Breast epithelium (tissue), 4 donors: Measurements from ENCODE around the gene PCDHA11. TPM values are rescaled to one million over a fixed set of nuclear protein-coding genes. Genes with fewer than 3 reads are reported as not detected.
"Not testable (repeated sequence)": the region's sequence is repeated elsewhere in the genome, so short reads cannot be mapped to it uniquely, and the experiment has no call there.

Experiments
- DNase-seq, 2 donors: peaks; one replicate each; pipeline ENCODE4 v3.0.0-alpha.2; 2019; ENCODE audit warnings: low spot score in 2 of 2
- H3K27ac ChIP-seq, 2 donors: fragments of 200-600 bp; sonication (generic) in 1 of 2; one replicate each; pipeline ENCODE4 v1.5.1; 2016 to 2019; ENCODE audit warnings: mild to moderate bottlenecking in 1 of 2
- H3K27me3 ChIP-seq, 2 donors: fragments of 200-600 bp; sonication (generic) in 1 of 2; one replicate each; pipeline versions ENCODE4 v1.5.1 to v1.6.0; 2017 to 2019; ENCODE audit warnings: control low read depth in 1 of 2, mild to moderate bottlenecking in 1 of 2
- H3K36me3 ChIP-seq: fragments of 200-600 bp; one replicate; pipeline ENCODE4 v1.5.1; 2019
- H3K4me1 ChIP-seq, 2 donors: fragments of 200-600 bp; sonication (generic); one replicate each; pipeline ENCODE4 v1.5.1; 2016 to 2019; ENCODE audit warnings: control low read depth in 1 of 2
- H3K4me3 ChIP-seq, 3 donors: fragments of 200-600 bp; sonication (generic); 1 replicate in 2 of 3; 2 replicates in 1 of 3; pipeline ENCODE4 v1.5.1; 2016 to 2019; ENCODE audit warnings: mild to moderate bottlenecking in 3 of 3, moderate library complexity in 2 of 3
- H3K9me3 ChIP-seq, 2 donors: fragments of 200-600 bp; sonication (generic) in 1 of 2; one replicate each; pipeline ENCODE4 v1.5.1; 2016 to 2019; ENCODE audit warnings: control low read depth in 1 of 2
- CTCF ChIP-seq, 3 donors: fragments of 450-650 bp; IDR thresholded peaks; one replicate each; pipeline ENCODE4 v1.5.1; 2016 to 2017; ENCODE audit warnings: antibody characterized with exemption in 3 of 3, mild to moderate bottlenecking in 3 of 3, moderate library complexity in 3 of 3
- POLR2A ChIP-seq: fragments of 450-650 bp; IDR thresholded peaks from one replicate; pipeline ENCODE4 v1.6.1; 2016; ENCODE audit warnings: antibody characterized with exemption, mild to moderate bottlenecking, moderate library complexity
- POLR2AphosphoS5 ChIP-seq, 3 donors: sonication (generic); formaldehyde crosslinking; IDR thresholded peaks; one replicate each; pipeline ENCODE4 v1.6.1; 2017; ENCODE audit warnings: antibody characterized with exemption in 3 of 3
- intact Hi-C: fragments of 100-400 bp; cut with DNase I; formaldehyde crosslinking; loops from one replicate; pipeline ENCODE4 v1.15.1; 2023; ENCODE audit warnings: low total_unique reads
- total RNA-seq, 3 donors: library from RNA; depleted of rRNA; stranded (reverse); fragments of >200 nt; gene quantifications; one replicate each; pipeline ENCODE4 v1.1.0, GENCODE V29; 2016

The PCDHA11 gene
- total RNA-seq, 3 donors from 2014 or later = 0.48 to 4.3 (median 3.4) TPM

- H3K27ac ChIP-seq = no peak overlapping the region
- intact Hi-C loops = no loop called here
- TF ChIP-seq POLR2AphosphoS5 (IDR thresholded peaks at IDR 0.05) = no peak
- TF ChIP-seq CTCF (IDR thresholded peaks at IDR 0.05) = no peak
- TF ChIP-seq POLR2A = no peak
- no peaks in the 10 kb centered on the region for H3K36me3 ChIP-seq
- no peaks in the 10 kb centered on the region for H3K27me3 ChIP-seq
- H3K4me3 ChIP-seq = no peak overlapping the region
- peaks cover 27 to 53% of the 10 kb centered on the region in 2 donors for H3K9me3 ChIP-seq
- no peaks in the 10 kb centered on the region for H3K4me1 ChIP-seq
- no peak for DNase-seq
Measured at GRCh38 chr5:140823475-140823874, 45.3 kb upstream of the PCDHA11 start.

- Histone ChIP-seq H3K4me1 (no peaks in the 10 kb centered on the region), H3K27me3 (no peaks in the 10 kb centered on the region)
Measured at GRCh38 chr5:140827704-140828361, 40.9 kb upstream of the PCDHA11 start, which contains the start of gene PCDHA6. PCDHA6 (plus strand) TSS chr5:140827960; CDS start chr5:140828092, 132 bp downstream.

GRCh38 chr5:140828362-140828737 lies 40.4 kb upstream of the PCDHA11 start:
- TF ChIP-seq CTCF (IDR thresholded peaks at IDR 0.05) (no peak), POLR2AphosphoS5 (IDR thresholded peaks at IDR 0.05) (no peak), POLR2A (no peak)
- no peaks in the 10 kb centered on the region for H3K4me1 ChIP-seq
- no peaks in the 10 kb centered on the region for H3K27me3 ChIP-seq
- H3K4me3 ChIP-seq = peak overlapping the region in 2 of 3 donors; percentile 41 to 62
- intact Hi-C loops = no loop called here
- H3K9me3 ChIP-seq = peaks cover 30 to 65% of the 10 kb centered on the region in 2 donors
- no peak for DNase-seq
- H3K36me3 ChIP-seq = no peaks in the 10 kb centered on the region
- peak overlapping the region in 1 of 2 donors; percentile 25 for H3K27ac ChIP-seq

More at GRCh38 chr5:140827704-140828361, 40.9 kb upstream of the PCDHA11 start, which contains the start of gene PCDHA6:
- no peak for TF ChIP-seq POLR2AphosphoS5 (IDR thresholded peaks at IDR 0.05)
- TF ChIP-seq POLR2A = no peak
- TF ChIP-seq CTCF (IDR thresholded peaks at IDR 0.05) = no peak
- H3K9me3 ChIP-seq = peaks cover 35 to 66% of the 10 kb centered on the region in 2 donors
- H3K27ac ChIP-seq = peak within 1 kb of the TSS in 1 of 2 donors; percentile 25
- DNase-seq = no peak
- intact Hi-C loops = no loop called here
- no peaks in the 10 kb centered on the region for H3K36me3 ChIP-seq
- peak within 1 kb of the TSS in 2 of 3 donors; percentile 41 to 62 for H3K4me3 ChIP-seq

GRCh38 chr5:140829511-140830501 lies 39.0 kb upstream of the PCDHA11 start:
- H3K9me3 ChIP-seq = peaks cover 33 to 74% of the 10 kb centered on the region in 2 donors
- H3K4me1 ChIP-seq, H3K4me3 ChIP-seq, H3K27me3 ChIP-seq, H3K27ac ChIP-seq, DNase-seq, H3K36me3 ChIP-seq, intact Hi-C loops: not testable (repeated sequence)

GRCh38 chr5:140833993-140834392 lies 34.8 kb upstream of the PCDHA11 start, which contains the start of gene PCDHA7:
PCDHA7 (plus strand) TSS chr5:140834269; CDS start chr5:140834384, 115 bp downstream.
- H3K4me3 ChIP-seq = peak within 1 kb of the TSS in 1 of 3 donors; percentile 10
- intact Hi-C loops = no loop called here
- no peaks in the 10 kb centered on the region for H3K27me3 ChIP-seq
- DNase-seq = no peak
- peaks cover 41 to 62% of the 10 kb centered on the region in 2 donors for H3K9me3 ChIP-seq
- TF ChIP-seq POLR2A (no peak), CTCF (IDR thresholded peaks at IDR 0.05) (no peak), POLR2AphosphoS5 (IDR thresholded peaks at IDR 0.05) (no peak)
- H3K27ac ChIP-seq = no peak within 1 kb of the TSS
- H3K36me3 ChIP-seq = no peaks in the 10 kb centered on the region
- no peaks in the 10 kb centered on the region for H3K4me1 ChIP-seq

- Histone ChIP-seq H3K4me3 (peak overlapping the region in 1 of 3 donors; percentile 10), H3K9me3 (peaks cover 37 to 57% of the 10 kb centered on the region in 2 donors)
- H3K36me3 ChIP-seq, H3K4me1 ChIP-seq, H3K27ac ChIP-seq, DNase-seq, intact Hi-C loops, H3K27me3 ChIP-seq: not testable (repeated sequence)
Measured at GRCh38 chr5:140834439-140835008, 34.2 kb upstream of the PCDHA11 start.
